Adrenal gland (tissue), 12 donors: ENCODE results near the gene GRID2IP. TPM values are rescaled to one million over a fixed set of nuclear protein-coding genes. Genes with fewer than 3 reads are reported as not detected.
A peak's percentile ranks its signal among the peaks of the same experiment; 100 is the strongest.

Source experiments
- DNase-seq, 7 donors: peaks; one replicate each; pipeline ENCODE4 v3.0.0-alpha.2; 2019 to 2020
- H3K27ac ChIP-seq, 5 donors: fragments of 200-600 bp; sonication (generic) in 4 of 5; 1 replicate in 3 of 5; 2 replicates in 2 of 5; pipeline versions ENCODE4 v1.5.1 to v1.8.0; 2016 to 2020; ENCODE audit warnings: mild to moderate bottlenecking in 1 of 5
- H3K27me3 ChIP-seq: fragments of 200-600 bp; 2 replicates; pipeline ENCODE4 v1.8.0; 2021
- H3K36me3 ChIP-seq, 2 donors: fragments of 200-600 bp; replicated peaks in 1 of 2; 1 replicate in 1 of 2; 2 replicates in 1 of 2; pipeline versions ENCODE4 v1.5.1 to v1.8.0; 2018 to 2022
- H3K4me1 ChIP-seq, 2 donors: fragments of 200-600 bp; replicated peaks in 1 of 2; 1 replicate in 1 of 2; 2 replicates in 1 of 2; pipeline versions ENCODE4 v1.5.1 to v1.8.0; 2018 to 2021
- H3K4me3 ChIP-seq, 4 donors: fragments of 200-600 bp; sonication (generic) in 3 of 4; one replicate each; pipeline ENCODE4 v1.5.1; 2016 to 2018
- H3K9me3 ChIP-seq, 3 donors: fragments of 200-600 bp; sonication (generic) in 1 of 3; replicated peaks in 1 of 3; 1 replicate in 2 of 3; 2 replicates in 1 of 3; pipeline versions ENCODE4 v1.5.1 to v1.8.0; 2016 to 2021
- POLR2A ChIP-seq, 2 donors: fragments of 450-650 bp; IDR thresholded peaks; one replicate each; pipeline ENCODE4 v1.6.1; 2017; ENCODE audit warnings: antibody characterized with exemption in 2 of 2, mild to moderate bottlenecking in 2 of 2, moderate library complexity in 1 of 2
- WGBS, 4 donors: extraction: QIAGEN DNeasy Blood & Tissue Kit in 2 of 4; methylation state at CpG; one replicate each; pipeline versions ENCODE4 v1.1.5 to v1.1.7; 2013 to 2017; 5-methylcytosine and 5-hydroxymethylcytosine counted together
- intact Hi-C, 2 donors: fragments of 100-400 bp; cut with DNase I; formaldehyde crosslinking; loops; one replicate each; pipeline versions ENCODE4 v1.14.1 to v1.15.0; 2022 to 2023
- polyA plus RNA-seq, 3 donors: library from polyadenylated mRNA; stranded (reverse); fragments of 200-250 nt in 2 of 3; fragments of 350-450 nt in 1 of 3; fragmentation: Illumina TruSeq in 1 of 3; extraction: RNeasy Lipid Tissue Mini Kit (QIAGEN cat#74804) in 1 of 3; gene quantifications; one replicate each; pipeline ENCODE4 v1.2.3, GENCODE V29; 2013 to 2014
- total RNA-seq, 9 donors: library from RNA; depleted of rRNA in 4 of 9; stranded (reverse); fragments of >200 nt in 4 of 9; fragments of 120-200 nt in 1 of 9; fragmentation: NEBNext Ultra II Directional in 1 of 9; extraction: Animal tissue kit (Norgen Biotek cat#: 25700) in 1 of 9; gene quantifications; one replicate each; pipeline versions ENCODE4 v1.1.0 to v1.2.4, GENCODE V29; 2013 to 2023
- TF ChIP-seq, protein P1 (sequence below), 6 experiments: fragments of 450-650 bp in 4 of 6; fragments of 200-600 bp in 2 of 6; sonication (generic) in 1 of 6; IDR thresholded peaks; 1 replicate in 5 of 6; 2 replicates in 1 of 6; pipeline versions ENCODE4 v1.5.1 to v1.8.0; 2016 to 2021; ENCODE audit warnings: antibody characterized with exemption in 6 of 6, mild to moderate bottlenecking in 2 of 6, moderate library complexity in 1 of 6
- donor health status: healthy with polysubstance abuse.
- donor health status: Bipolar disorder and iron deficiency.
- donor health status: DM: yes; HTN: yes; CAD: no.
- donor health status: DM: no; HTN: no; CAD: no.
- donor health status: DM: no; HTN: no; CAD: no.
- donor health status: DM: yes; HTN: yes; CAD: no.

The GRID2IP gene
- total and polyA plus RNA-seq, 12 donors: 0.11 to 1.8 (median 0.91) TPM; not detected in 1

DNA sequence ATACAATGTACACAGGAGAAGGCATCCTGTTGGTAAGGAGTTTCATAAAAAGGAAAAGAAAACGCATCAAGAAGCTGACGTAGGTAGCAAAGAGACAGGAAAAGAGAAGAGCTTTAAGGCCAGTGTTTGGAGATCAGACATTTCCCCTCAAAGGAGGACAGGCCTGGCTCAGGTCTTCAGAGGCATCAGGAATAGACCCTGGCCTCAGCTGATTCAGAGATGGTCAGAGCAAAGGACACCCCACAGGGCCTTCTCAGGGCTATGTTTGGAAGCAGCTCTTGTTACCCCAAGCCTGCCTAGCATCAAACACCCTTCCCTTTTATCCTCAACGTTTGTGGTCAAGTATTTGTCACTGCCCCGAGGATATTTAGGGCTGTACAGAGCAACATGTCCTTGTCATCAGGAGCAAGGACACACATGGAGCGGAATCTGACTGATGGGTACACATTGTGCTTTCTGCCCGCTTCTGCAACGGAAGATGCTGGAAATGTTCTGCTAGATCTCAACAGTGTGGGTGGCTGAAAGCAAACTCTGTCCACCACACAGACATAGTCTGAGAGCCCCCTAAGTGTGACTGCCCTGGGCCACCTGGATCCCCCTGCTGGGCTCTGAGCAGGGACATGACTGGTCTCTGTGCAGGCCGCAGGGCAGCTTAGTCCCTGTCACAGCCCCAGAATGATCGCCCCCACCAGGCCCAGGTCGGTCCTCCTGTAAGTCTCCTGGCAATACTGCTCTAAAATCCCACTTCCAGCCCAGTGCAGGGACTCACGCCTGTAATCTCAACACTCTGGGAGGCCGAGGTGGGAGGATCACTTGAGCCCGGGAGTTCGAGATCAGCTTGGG lies 25.0 kb upstream of the GRID2IP start:
- H3K9me3 ChIP-seq: no peaks in the 10 kb centered on the region
- peaks cover 3 to 8% of the 10 kb centered on the region in 2 donors for H3K4me1 ChIP-seq
- WGBS, 4 donors: 56 to 59% (median 58%) methylated on average over 9 to 14 of the region's 14 CpGs
- no peak overlapping the region for H3K27ac ChIP-seq
- H3K4me3 ChIP-seq: peak overlapping the region in 2 of 4 donors; percentile 69 to 93
- peaks cover 0 to 7% of the 10 kb centered on the region in 2 donors for H3K36me3 ChIP-seq
- H3K27me3 ChIP-seq: no peaks in the 10 kb centered on the region
- intact Hi-C loops: no loop called here
- peak in 1 of 7 donors; percentile 59 for DNase-seq
- no peak for TF ChIP-seq POLR2A (IDR thresholded peaks at IDR 0.05)
- TF ChIP-seq, protein P1, sequence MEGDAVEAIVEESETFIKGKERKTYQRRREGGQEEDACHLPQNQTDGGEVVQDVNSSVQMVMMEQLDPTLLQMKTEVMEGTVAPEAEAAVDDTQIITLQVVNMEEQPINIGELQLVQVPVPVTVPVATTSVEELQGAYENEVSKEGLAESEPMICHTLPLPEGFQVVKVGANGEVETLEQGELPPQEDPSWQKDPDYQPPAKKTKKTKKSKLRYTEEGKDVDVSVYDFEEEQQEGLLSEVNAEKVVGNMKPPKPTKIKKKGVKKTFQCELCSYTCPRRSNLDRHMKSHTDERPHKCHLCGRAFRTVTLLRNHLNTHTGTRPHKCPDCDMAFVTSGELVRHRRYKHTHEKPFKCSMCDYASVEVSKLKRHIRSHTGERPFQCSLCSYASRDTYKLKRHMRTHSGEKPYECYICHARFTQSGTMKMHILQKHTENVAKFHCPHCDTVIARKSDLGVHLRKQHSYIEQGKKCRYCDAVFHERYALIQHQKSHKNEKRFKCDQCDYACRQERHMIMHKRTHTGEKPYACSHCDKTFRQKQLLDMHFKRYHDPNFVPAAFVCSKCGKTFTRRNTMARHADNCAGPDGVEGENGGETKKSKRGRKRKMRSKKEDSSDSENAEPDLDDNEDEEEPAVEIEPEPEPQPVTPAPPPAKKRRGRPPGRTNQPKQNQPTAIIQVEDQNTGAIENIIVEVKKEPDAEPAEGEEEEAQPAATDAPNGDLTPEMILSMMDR (IDR thresholded peaks at IDR 0.05): no peak

DNA sequence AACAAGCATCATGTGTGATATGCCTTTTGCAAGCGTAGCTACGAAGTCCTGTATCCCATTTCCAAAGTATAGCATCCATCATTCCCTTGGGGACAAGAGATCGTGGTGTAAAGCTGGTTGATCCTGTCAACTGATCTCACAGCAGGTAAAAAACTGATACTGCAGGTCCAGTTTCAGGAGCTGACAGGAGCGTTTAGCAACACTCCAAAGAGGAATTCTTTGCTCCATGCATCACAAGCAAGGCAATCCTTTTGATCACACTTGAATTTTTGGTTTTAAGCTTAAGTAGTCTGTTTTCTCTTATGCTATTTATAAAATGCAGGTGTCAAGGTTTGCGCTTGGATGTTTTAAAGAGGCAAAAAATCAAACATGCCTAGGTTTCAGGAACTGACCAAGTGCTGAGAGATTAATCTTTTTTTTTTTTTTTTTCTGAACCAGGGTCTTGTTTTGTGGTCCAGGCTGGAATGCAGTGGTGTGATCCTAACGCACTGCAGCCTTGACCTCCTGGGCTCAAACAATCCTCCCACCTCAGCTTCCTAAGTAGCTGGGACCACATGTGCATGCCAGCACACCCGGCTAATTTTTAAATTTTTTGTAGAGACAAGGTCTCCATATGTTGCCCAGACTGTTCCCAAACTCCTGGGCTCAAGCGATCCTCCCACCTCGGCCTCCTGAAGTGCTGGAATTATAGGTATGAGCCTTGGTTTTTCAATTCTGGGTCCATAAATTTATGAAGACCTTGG lies 24.2 kb upstream of the GRID2IP start:
- Histone ChIP-seq H3K27me3 (no peaks in the 10 kb centered on the region), H3K36me3 (no peaks in the 10 kb centered on the region), H3K27ac (no peak overlapping the region), H3K4me1 (peaks cover 3 to 8% of the 10 kb centered on the region in 2 donors), H3K4me3 (no peak overlapping the region), H3K9me3 (no peaks in the 10 kb centered on the region)
- WGBS, 4 donors: 71 to 79% (median 74%) methylated on average over 9 of the region's 9 CpGs
- intact Hi-C loops: no loop called here
- DNase-seq: no peak
- TF ChIP-seq, protein P1 (IDR thresholded peaks at IDR 0.05): no peak
- TF ChIP-seq POLR2A (IDR thresholded peaks at IDR 0.05): no peak

DNA sequence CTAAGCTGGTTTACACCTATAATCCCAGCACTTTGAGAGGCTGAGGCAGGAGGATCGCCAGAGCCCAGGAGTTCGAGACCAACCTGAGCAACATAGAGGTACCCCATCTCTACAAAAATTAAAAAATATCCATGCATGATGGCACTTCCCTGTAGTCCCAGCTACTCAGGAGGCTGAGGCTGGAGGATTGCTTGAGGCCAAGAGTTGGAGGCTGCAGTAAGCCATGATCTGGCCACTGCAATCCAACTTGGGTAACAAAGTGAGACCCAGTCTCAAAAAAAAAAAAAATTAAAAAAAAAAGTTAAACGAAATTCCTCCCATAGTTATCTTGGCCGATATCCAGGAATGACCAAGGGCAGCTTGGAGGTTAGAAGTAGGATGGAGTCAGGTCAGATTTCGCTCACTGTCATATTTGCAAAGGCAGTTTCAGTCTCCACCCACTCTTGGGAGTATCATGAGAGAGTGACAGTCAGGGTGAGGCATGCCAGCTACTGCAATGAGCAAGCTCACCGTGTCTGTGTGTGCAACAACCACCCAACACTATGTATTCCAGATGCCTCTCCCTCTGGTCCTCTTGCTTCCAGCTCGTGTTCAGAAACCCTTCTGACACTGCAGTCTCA lies 20.0 kb upstream of the GRID2IP start:
- TF ChIP-seq POLR2A (IDR thresholded peaks at IDR 0.05): no peak
- TF ChIP-seq, protein P1 (IDR thresholded peaks at IDR 0.05): no peak
- Histone ChIP-seq H3K36me3 (no peaks in the 10 kb centered on the region), H3K27me3 (no peaks in the 10 kb centered on the region), H3K9me3 (no peaks in the 10 kb centered on the region), H3K27ac (no peak overlapping the region), H3K4me1 (peaks cover 0 to 1% of the 10 kb centered on the region in 2 donors), H3K4me3 (no peak overlapping the region)
- no peak for DNase-seq
- intact Hi-C loops: no loop called here
- 49 to 55% (median 53%) methylated on average over 7 of the region's 7 CpGs for WGBS, 4 donors

DNA sequence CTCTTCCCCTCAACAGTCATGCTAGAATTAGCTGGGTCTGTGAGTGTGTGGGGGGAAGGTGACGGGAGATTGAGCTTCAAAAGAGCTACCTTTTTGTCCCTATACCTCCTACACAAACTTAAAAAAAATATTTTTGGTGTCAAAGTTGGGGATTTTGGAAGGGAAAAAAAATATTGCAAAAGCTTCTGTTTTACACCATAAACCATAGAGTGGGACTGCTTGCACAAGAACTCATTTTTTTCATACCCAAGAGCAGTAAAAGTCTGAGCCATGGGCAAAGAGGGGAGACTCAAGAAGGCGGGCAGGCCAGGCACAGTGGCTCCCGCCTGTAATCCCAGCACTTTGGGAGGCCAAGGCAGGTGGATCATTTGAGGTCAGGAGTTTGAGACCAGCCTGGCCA lies 16.6 kb upstream of the GRID2IP start:
- Histone ChIP-seq H3K9me3 (no peaks in the 10 kb centered on the region), H3K4me1 (no peaks in the 10 kb centered on the region), H3K27me3 (no peaks in the 10 kb centered on the region), H3K4me3 (no peak overlapping the region), H3K27ac (no peak overlapping the region), H3K36me3 (no peaks in the 10 kb centered on the region)
- intact Hi-C loops: no loop called here
- TF ChIP-seq, protein P1 (IDR thresholded peaks at IDR 0.05): no peak
- TF ChIP-seq POLR2A (IDR thresholded peaks at IDR 0.05): no peak
- WGBS, 4 donors: 68 to 86% (median 78%) methylated on average over 3 of the region's 3 CpGs
- DNase-seq: no peak
